ENCODE data around the gene DDX21.
"Not testable (repeated sequence)": the region's sequence is repeated elsewhere in the genome, so short reads cannot be mapped to it uniquely, and the experiment has no call there.

Gene DDX21

DNA sequence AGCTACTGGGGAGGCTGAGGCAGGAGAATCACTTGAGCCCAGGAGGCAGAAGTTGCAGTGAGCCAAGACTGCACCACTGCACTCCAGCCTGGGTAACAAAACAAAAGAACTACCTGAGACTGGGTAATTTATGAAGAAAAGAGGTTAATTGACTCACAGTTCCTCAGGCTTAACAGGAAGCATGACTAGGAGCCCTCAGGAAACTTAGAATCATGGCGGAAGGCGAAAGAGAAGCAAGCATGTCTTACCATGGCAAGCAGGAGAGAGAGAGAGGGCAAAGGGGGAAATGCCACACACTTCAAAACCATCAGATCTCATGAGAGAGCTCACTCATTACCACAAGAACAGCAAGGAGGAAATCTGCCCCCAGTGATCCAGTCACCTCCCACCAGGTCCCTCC, 56.8 kb downstream of the DDX21 start:
- H2BK5ac ChIP-seq (ENCODE audit: low read length); H2BK15ac ChIP-seq (ENCODE audit: low read length); H4K91ac ChIP-seq (ENCODE audit: low read depth, low read length, poor library complexity); H3K4me1 ChIP-seq (ENCODE audit: control insufficient read depth in 2 of 2, insufficient read depth in 1 of 2, low read depth in 1 of 2, low read length in 2 of 2); H3K4me3 ChIP-seq (ENCODE audit: low read length in 2 of 2); H3K4ac ChIP-seq (ENCODE audit: low read length); H3K9me3 ChIP-seq (replicated peaks in 1 of 2; ENCODE audit: control insufficient read depth in 2 of 2, insufficient read depth in 1 of 2, low read depth in 1 of 2, low read length in 2 of 2); H2BK120ac ChIP-seq (ENCODE audit: low read depth, low read length); H4K8ac ChIP-seq (ENCODE audit: low read depth, low read length); H3K27ac ChIP-seq (replicated peaks; ENCODE audit: low read length); H3K9ac ChIP-seq (ENCODE audit: low read depth, low read length, poor library complexity); H3K27me3 ChIP-seq (ENCODE audit: control insufficient read depth in 3 of 3, insufficient read depth in 3 of 3, low read depth in 1 of 3, low read length in 3 of 3); DNase-seq (ENCODE audit: low spot score); H2BK12ac ChIP-seq (ENCODE audit: low read length); H2AK5ac ChIP-seq (ENCODE audit: low read depth, low read length); H3K23ac ChIP-seq (ENCODE audit: low read depth, low read length, poor library complexity); H3K79me1 ChIP-seq (ENCODE audit: low read depth, low read length); H2AFZ ChIP-seq (ENCODE audit: low read length); H3K14ac ChIP-seq (ENCODE audit: low read length); H3K4me2 ChIP-seq (ENCODE audit: insufficient read depth, low read length, poor library complexity, severe bottlenecking); H3K18ac ChIP-seq (ENCODE audit: low read length): not testable (repeated sequence)
- peaks cover 9 to 97% of the 10 kb centered on the region in 2 donors for H3K36me3 ChIP-seq (replicated peaks in 1 of 2; ENCODE audit: control insufficient read depth in 2 of 2, insufficient read depth in 2 of 2, low read length in 2 of 2)
- WGBS, 2 donors (ENCODE audit: extremely low coverage in 2 of 2, insufficient read length in 2 of 2, insufficient replicate concordance in 1 of 2) = no CpG with 5 or more reads among the region's 2 CpGs

GRCh38 chr10:69014171-69014570, 58.2 kb downstream of the DDX21 start:
- Histone ChIP-seq H3K9ac (ENCODE audit: low read depth, low read length, poor library complexity) (no peak overlapping the region), H3K9me3 (replicated peaks in 1 of 2; ENCODE audit: control insufficient read depth in 2 of 2, insufficient read depth in 1 of 2, low read depth in 1 of 2, low read length in 2 of 2) (no peaks in the 10 kb centered on the region), H3K4me3 (ENCODE audit: low read length in 2 of 2) (no peak overlapping the region), H3K27me3 (ENCODE audit: control insufficient read depth in 3 of 3, insufficient read depth in 3 of 3, low read depth in 1 of 3, low read length in 3 of 3) (no peaks in the 10 kb centered on the region), H4K8ac (ENCODE audit: low read depth, low read length) (no peak overlapping the region), H3K14ac (ENCODE audit: low read length) (no peak overlapping the region), H2BK15ac (ENCODE audit: low read length) (no peak overlapping the region), H2BK5ac (ENCODE audit: low read length) (no peak overlapping the region), H3K36me3 (replicated peaks in 1 of 2; ENCODE audit: control insufficient read depth in 2 of 2, insufficient read depth in 2 of 2, low read length in 2 of 2) (peaks cover 9 to 88% of the 10 kb centered on the region in 2 donors), H3K4me2 (ENCODE audit: insufficient read depth, low read length, poor library complexity, severe bottlenecking) (no peak overlapping the region), H2BK12ac (ENCODE audit: low read length) (no peak overlapping the region), H2AFZ (ENCODE audit: low read length) (no peak overlapping the region), H4K91ac (ENCODE audit: low read depth, low read length, poor library complexity) (no peak overlapping the region), H3K27ac (replicated peaks; ENCODE audit: low read length) (no peak overlapping the region), H2BK120ac (ENCODE audit: low read depth, low read length) (no peak overlapping the region), H3K23ac (ENCODE audit: low read depth, low read length, poor library complexity) (no peak overlapping the region), H3K18ac (ENCODE audit: low read length) (no peak overlapping the region), H3K79me1 (ENCODE audit: low read depth, low read length) (no peaks in the 10 kb centered on the region), H3K4me1 (ENCODE audit: control insufficient read depth in 2 of 2, insufficient read depth in 1 of 2, low read depth in 1 of 2, low read length in 2 of 2) (no peaks in the 10 kb centered on the region), H3K4ac (ENCODE audit: low read length) (no peak overlapping the region), H2AK5ac (ENCODE audit: low read depth, low read length) (no peak overlapping the region)
- no CpG with 5 or more reads among the region's 1 CpG for WGBS, 2 donors (ENCODE audit: extremely low coverage in 2 of 2, insufficient read length in 2 of 2, insufficient replicate concordance in 1 of 2)
- DNase-seq (ENCODE audit: low spot score) = no peak

- no peak overlapping the region for H3K27ac ChIP-seq (replicated peaks; ENCODE audit: low read length)
- H2AFZ ChIP-seq (ENCODE audit: low read length) = no peak overlapping the region
- H3K79me1 ChIP-seq (ENCODE audit: low read depth, low read length) = no peaks in the 10 kb centered on the region
- H3K4me3 ChIP-seq (ENCODE audit: low read length in 2 of 2) = no peak overlapping the region
- H3K4me2 ChIP-seq (ENCODE audit: insufficient read depth, low read length, poor library complexity, severe bottlenecking) = no peak overlapping the region
- H2BK120ac ChIP-seq (ENCODE audit: low read depth, low read length) = no peak overlapping the region
- no peaks in the 10 kb centered on the region for H3K9me3 ChIP-seq (replicated peaks in 1 of 2; ENCODE audit: control insufficient read depth in 2 of 2, insufficient read depth in 1 of 2, low read depth in 1 of 2, low read length in 2 of 2)
- H2BK15ac ChIP-seq (ENCODE audit: low read length) = no peak overlapping the region
- H2AK5ac ChIP-seq (ENCODE audit: low read depth, low read length) = no peak overlapping the region
- no peak overlapping the region for H2BK12ac ChIP-seq (ENCODE audit: low read length)
- no peak overlapping the region for H2BK5ac ChIP-seq (ENCODE audit: low read length)
- no peak overlapping the region for H4K8ac ChIP-seq (ENCODE audit: low read depth, low read length)
- no peak overlapping the region for H3K23ac ChIP-seq (ENCODE audit: low read depth, low read length, poor library complexity)
- DNase-seq (ENCODE audit: low spot score) = no peak
- WGBS, 2 donors (ENCODE audit: extremely low coverage in 2 of 2, insufficient read length in 2 of 2, insufficient replicate concordance in 1 of 2) = no CpG with 5 or more reads among the region's 3 CpGs
- H3K27me3 ChIP-seq (ENCODE audit: control insufficient read depth in 3 of 3, insufficient read depth in 3 of 3, low read depth in 1 of 3, low read length in 3 of 3) = no peaks in the 10 kb centered on the region
- no peak overlapping the region for H4K91ac ChIP-seq (ENCODE audit: low read depth, low read length, poor library complexity)
- no peak overlapping the region for H3K9ac ChIP-seq (ENCODE audit: low read depth, low read length, poor library complexity)
- H3K36me3 ChIP-seq (replicated peaks in 1 of 2; ENCODE audit: control insufficient read depth in 2 of 2, insufficient read depth in 2 of 2, low read length in 2 of 2) = peaks cover 4 to 44% of the 10 kb centered on the region in 2 donors
- no peak overlapping the region for H3K18ac ChIP-seq (ENCODE audit: low read length)
- H3K4ac ChIP-seq (ENCODE audit: low read length) = no peak overlapping the region
- no peak overlapping the region for H3K14ac ChIP-seq (ENCODE audit: low read length)
- no peaks in the 10 kb centered on the region for H3K4me1 ChIP-seq (ENCODE audit: control insufficient read depth in 2 of 2, insufficient read depth in 1 of 2, low read depth in 1 of 2, low read length in 2 of 2)
These were observed 62.6 kb downstream of the DDX21 start for GRCh38 chr10:69018613-69019012.

- peaks cover 0 to 7% of the 10 kb centered on the region in 2 donors for H3K36me3 ChIP-seq (replicated peaks in 1 of 2; ENCODE audit: control insufficient read depth in 2 of 2, insufficient read depth in 2 of 2, low read length in 2 of 2)
- no peak overlapping the region for H4K8ac ChIP-seq (ENCODE audit: low read depth, low read length)
- H2BK12ac ChIP-seq (ENCODE audit: low read length) = no peak overlapping the region
- H2AK5ac ChIP-seq (ENCODE audit: low read depth, low read length) = no peak overlapping the region
- WGBS, 2 donors (ENCODE audit: extremely low coverage in 2 of 2, insufficient read length in 2 of 2, insufficient replicate concordance in 1 of 2) = no CpG with 5 or more reads among the region's 19 CpGs
- H3K23ac ChIP-seq (ENCODE audit: low read depth, low read length, poor library complexity) = no peak overlapping the region
- no peak overlapping the region for H3K27ac ChIP-seq (replicated peaks; ENCODE audit: low read length)
- no peak overlapping the region for H2BK120ac ChIP-seq (ENCODE audit: low read depth, low read length)
- H3K79me1 ChIP-seq (ENCODE audit: low read depth, low read length) = no peaks in the 10 kb centered on the region
- no peak overlapping the region for H3K18ac ChIP-seq (ENCODE audit: low read length)
- H3K4me3 ChIP-seq (ENCODE audit: low read length in 2 of 2) = peak overlapping the region in 1 of 2 donors; percentile 68
- H2BK15ac ChIP-seq (ENCODE audit: low read length) = no peak overlapping the region
- H2BK5ac ChIP-seq (ENCODE audit: low read length) = no peak overlapping the region
- no peak overlapping the region for H2AFZ ChIP-seq (ENCODE audit: low read length)
- H3K14ac ChIP-seq (ENCODE audit: low read length) = no peak overlapping the region
- H3K4me2 ChIP-seq (ENCODE audit: insufficient read depth, low read length, poor library complexity, severe bottlenecking) = no peak overlapping the region
- H3K9ac ChIP-seq (ENCODE audit: low read depth, low read length, poor library complexity) = no peak overlapping the region
- H3K4me1 ChIP-seq (ENCODE audit: control insufficient read depth in 2 of 2, insufficient read depth in 1 of 2, low read depth in 1 of 2, low read length in 2 of 2) = no peaks in the 10 kb centered on the region
- H3K27me3 ChIP-seq (ENCODE audit: control insufficient read depth in 3 of 3, insufficient read depth in 3 of 3, low read depth in 1 of 3, low read length in 3 of 3) = no peaks in the 10 kb centered on the region
- H3K9me3 ChIP-seq (replicated peaks in 1 of 2; ENCODE audit: control insufficient read depth in 2 of 2, insufficient read depth in 1 of 2, low read depth in 1 of 2, low read length in 2 of 2) = no peaks in the 10 kb centered on the region
- peak overlapping the region; percentile 79 for H4K91ac ChIP-seq (ENCODE audit: low read depth, low read length, poor library complexity)
- no peak for DNase-seq (ENCODE audit: low spot score)
- no peak overlapping the region for H3K4ac ChIP-seq (ENCODE audit: low read length)
These were observed 66.6 kb downstream of the DDX21 start for GRCh38 chr10:69022611-69023010.
